CD4-positive, alpha-beta T cell (primary cell): ENCODE data around the gene B4GAT1. TPM values are rescaled to one million over a fixed set of nuclear protein-coding genes. Genes with fewer than 3 reads are reported as not detected.
"Not testable (repeated sequence)": the region's sequence is repeated elsewhere in the genome, so short reads cannot be mapped to it uniquely, and the experiment has no call there.

ENCODE experiments used
- ATAC-seq: fragments of 200-7000 bp; cut with Tn5 transposase; one replicate; pipeline ENCODE4 v1.10.0; 2022; ENCODE audit warnings: mild to moderate bottlenecking; ENCODE audit not compliant: poor library complexity
- CTCF ChIA-PET: fragments of 350-600 bp; sonication (Branson Sonifier 250); formaldehyde crosslinking; loops from one replicate; lab custom pipeline; 2021; ENCODE audit warnings: antibody characterized with exemption, inconsistent platforms; lab: Charles Lee
- POLR2A ChIA-PET: fragments of 350-600 bp; sonication (Branson Sonifier 250); formaldehyde crosslinking; loops from one replicate; lab custom pipeline; 2021; ENCODE audit warnings: antibody characterized with exemption, inconsistent platforms; lab: Charles Lee
- DNase-seq, 14 experiments: peaks; one replicate each; pipeline ENCODE4 v3.0.0-alpha.2; 2013 to 2020; ENCODE audit warnings: mixed read lengths in 2 of 14
- H3K27ac ChIP-seq, 2 donors: one replicate each; pipeline versions ENCODE4 v1.5.1 to v1.7.0; 2013; ENCODE audit warnings: low read length in 2 of 2, low read depth in 1 of 2, mild to moderate bottlenecking in 1 of 2
- H3K27me3 ChIP-seq, 2 experiments: 1 replicate in 1 of 2; 2 replicates in 1 of 2; pipeline versions ENCODE4 v1.6.1 to v1.7.0; 2013; ENCODE audit warnings: low read length in 2 of 2, control low read depth in 1 of 2, mild to moderate bottlenecking in 1 of 2, moderate library complexity in 1 of 2; ENCODE audit not compliant: insufficient read depth in 2 of 2, control insufficient read depth in 1 of 2
- H3K36me3 ChIP-seq: one replicate; pipeline ENCODE4 v1.6.1; 2013; ENCODE audit warnings: low read length, control low read depth; ENCODE audit not compliant: insufficient read depth
- H3K4me1 ChIP-seq: one replicate; pipeline ENCODE4 v1.6.1; 2013; ENCODE audit warnings: low read length, control low read depth; ENCODE audit not compliant: insufficient read depth
- H3K4me3 ChIP-seq: one replicate; pipeline ENCODE4 v1.5.1; 2013; ENCODE audit warnings: mild to moderate bottlenecking, low read length, moderate library complexity
- H3K9me3 ChIP-seq, 2 experiments: 1 replicate in 1 of 2; 2 replicates in 1 of 2; pipeline versions ENCODE4 v1.6.1 to v1.7.0; 2013; ENCODE audit warnings: low read length in 2 of 2, mild to moderate bottlenecking in 2 of 2, control low read depth in 1 of 2, moderate library complexity in 1 of 2; ENCODE audit not compliant: control insufficient read depth in 1 of 2, insufficient read depth in 1 of 2
- H3K27ac Mint-ChIP-seq: one replicate; pipeline ENCODE4 v1.8.0; 2020; ENCODE audit warnings: mixed read lengths
- H3K27me3 Mint-ChIP-seq: one replicate; pipeline ENCODE4 v1.8.0; 2021; ENCODE audit warnings: mixed read lengths
- H3K36me3 Mint-ChIP-seq: one replicate; pipeline ENCODE4 v1.8.0; 2021; ENCODE audit warnings: low read depth, mixed read lengths
- H3K4me1 Mint-ChIP-seq: one replicate; pipeline ENCODE4 v1.8.0; 2021; ENCODE audit warnings: low read depth, mixed read lengths
- H3K4me3 Mint-ChIP-seq: one replicate; pipeline ENCODE4 v1.8.0; 2020; ENCODE audit warnings: mild to moderate bottlenecking, mixed read lengths
- H3K9me3 Mint-ChIP-seq: one replicate; pipeline ENCODE4 v1.8.0; 2020; ENCODE audit warnings: mixed read lengths
- intact Hi-C, 2 experiments: fragments of 100-400 bp; cut with DNase I in 1 of 2; cut with micrococcal nuclease in 1 of 2; formaldehyde crosslinking; loops; one replicate each; pipeline versions ENCODE4 v1.15.1 to v1.9.0; 2023 to 2025; cut with DNase I, micrococcal nuclease
- total RNA-seq, 174 experiments: library from RNA in 2 of 174; stranded (reverse) in 2 of 174; gene quantifications; one replicate each; pipeline ENCODE4 v1.2.3 and lab custom pipeline; 2021 to 2026
- TF ChIP-seq, protein P1 (sequence below): fragments of 200-600 bp; IDR thresholded peaks from one replicate; pipeline ENCODE4 v1.8.0; 2022; ENCODE audit warnings: antibody characterized with exemption, mild to moderate bottlenecking

Gene B4GAT1
- total RNA-seq, 2 experiments from 2014 or later, result 1.9 to 2.0 TPM

DNA sequence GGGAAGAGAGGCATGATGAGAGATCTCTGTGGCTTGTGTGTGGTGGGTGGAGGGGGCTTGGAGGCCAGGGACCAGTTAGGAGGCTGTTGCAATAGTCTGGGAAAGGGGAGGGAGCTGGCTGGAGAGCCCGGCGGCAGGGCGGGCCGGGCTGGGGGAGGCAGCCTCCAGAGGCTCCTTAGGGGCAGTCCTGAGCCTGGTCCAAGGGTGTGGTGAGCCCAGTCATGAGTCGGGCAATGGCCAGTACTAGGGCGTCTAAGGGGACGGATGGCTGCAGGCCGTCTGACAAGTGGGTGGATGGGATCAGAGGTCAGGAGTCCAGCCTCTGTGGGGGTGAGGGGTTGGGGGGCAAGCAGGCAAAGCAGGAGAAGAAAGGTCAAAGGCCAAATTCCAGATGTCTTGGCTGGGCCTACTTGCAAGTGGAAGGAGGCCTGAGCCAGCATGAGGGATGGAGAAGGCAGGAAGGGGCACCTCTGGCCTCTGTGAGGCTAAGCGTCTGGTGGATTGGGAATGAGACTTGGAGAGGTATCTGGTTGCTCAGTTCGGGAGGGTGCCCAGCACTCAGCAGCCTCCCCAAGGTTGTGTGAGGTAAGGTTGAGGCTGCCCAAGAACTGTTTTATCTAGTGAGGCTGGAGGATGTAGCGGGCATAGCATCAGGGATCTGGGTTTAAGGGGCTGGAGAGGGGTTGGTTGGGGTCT lies 24.5 kb downstream of the B4GAT1 start:
- Mint-ChIP-seq H3K36me3 (no peaks in the 10 kb centered on the region), H3K9me3 (no peaks in the 10 kb centered on the region), H3K27me3 (no peaks in the 10 kb centered on the region), H3K4me1 (peaks cover 70% of the 10 kb centered on the region), H3K4me3 (no peak overlapping the region), H3K27ac (peak overlapping the region; percentile 3)
- Histone ChIP-seq H3K27me3 (no peaks in the 10 kb centered on the region), H3K27ac (no peak overlapping the region), H3K9me3 (no peaks in the 10 kb centered on the region), H3K4me1 (peaks cover 49% of the 10 kb centered on the region), H3K36me3 (no peaks in the 10 kb centered on the region), H3K4me3 (no peak overlapping the region)
- TF ChIP-seq, protein P1, sequence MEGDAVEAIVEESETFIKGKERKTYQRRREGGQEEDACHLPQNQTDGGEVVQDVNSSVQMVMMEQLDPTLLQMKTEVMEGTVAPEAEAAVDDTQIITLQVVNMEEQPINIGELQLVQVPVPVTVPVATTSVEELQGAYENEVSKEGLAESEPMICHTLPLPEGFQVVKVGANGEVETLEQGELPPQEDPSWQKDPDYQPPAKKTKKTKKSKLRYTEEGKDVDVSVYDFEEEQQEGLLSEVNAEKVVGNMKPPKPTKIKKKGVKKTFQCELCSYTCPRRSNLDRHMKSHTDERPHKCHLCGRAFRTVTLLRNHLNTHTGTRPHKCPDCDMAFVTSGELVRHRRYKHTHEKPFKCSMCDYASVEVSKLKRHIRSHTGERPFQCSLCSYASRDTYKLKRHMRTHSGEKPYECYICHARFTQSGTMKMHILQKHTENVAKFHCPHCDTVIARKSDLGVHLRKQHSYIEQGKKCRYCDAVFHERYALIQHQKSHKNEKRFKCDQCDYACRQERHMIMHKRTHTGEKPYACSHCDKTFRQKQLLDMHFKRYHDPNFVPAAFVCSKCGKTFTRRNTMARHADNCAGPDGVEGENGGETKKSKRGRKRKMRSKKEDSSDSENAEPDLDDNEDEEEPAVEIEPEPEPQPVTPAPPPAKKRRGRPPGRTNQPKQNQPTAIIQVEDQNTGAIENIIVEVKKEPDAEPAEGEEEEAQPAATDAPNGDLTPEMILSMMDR, result no peak
- ATAC-seq (no peak), DNase-seq (no peak)
- ChIA-PET POLR2A (no interaction called here), CTCF (interaction anchor here (1.4 kb wide), 1 partner anchor 10 kb away, joined by 3 read pairs; no protein-coding TSS in a partner anchor)
- intact Hi-C loops, result no loop called here

DNA sequence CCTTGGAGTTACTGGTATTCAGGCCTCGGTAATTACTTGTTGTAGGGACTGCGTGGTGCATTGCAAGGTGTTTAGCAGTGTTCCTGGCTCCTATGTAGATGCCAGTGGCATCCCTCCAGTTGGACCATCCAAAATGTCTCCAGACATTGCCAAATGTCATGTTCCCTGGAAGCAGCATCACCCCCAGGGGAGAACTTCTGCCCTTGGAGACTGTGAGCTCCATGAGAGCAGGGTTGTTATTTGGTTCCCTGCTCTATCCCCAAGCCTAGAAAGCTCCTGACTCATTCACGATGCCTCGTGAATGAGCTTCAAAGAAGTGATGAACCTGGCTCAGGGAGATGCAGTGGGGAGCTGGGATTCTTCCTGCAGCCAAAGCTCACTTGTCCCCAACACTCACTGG lies 25.8 kb downstream of the B4GAT1 start:
- Mint-ChIP-seq H3K27me3 (no peaks in the 10 kb centered on the region), H3K4me3 (no peak overlapping the region), H3K9me3 (no peaks in the 10 kb centered on the region), H3K4me1 (peaks cover 67% of the 10 kb centered on the region), H3K36me3 (no peaks in the 10 kb centered on the region), H3K27ac (peak overlapping the region; percentile 33)
- ATAC-seq, result no peak
- H3K27ac ChIP-seq, result no peak overlapping the region
- H3K4me3 ChIP-seq, result no peak overlapping the region
- no peaks in the 10 kb centered on the region for H3K27me3 ChIP-seq
- no peaks in the 10 kb centered on the region for H3K36me3 ChIP-seq
- no peak for DNase-seq
- H3K4me1 ChIP-seq, result peaks cover 44% of the 10 kb centered on the region
- CTCF ChIA-PET, result interaction anchor here (1.0 to 1.4 kb wide), 2 partner anchors 9 to 10 kb away, joined by 3 to 4 read pairs; no protein-coding TSS in a partner anchor
- TF ChIP-seq, protein P1, result no peak
- POLR2A ChIA-PET, result interaction anchor here (1.3 kb wide), 1 partner anchor 9 kb away, joined by 6 read pairs; no protein-coding TSS in a partner anchor
- intact Hi-C loops, result no loop called here
- H3K9me3 ChIP-seq, result no peaks in the 10 kb centered on the region

DNA sequence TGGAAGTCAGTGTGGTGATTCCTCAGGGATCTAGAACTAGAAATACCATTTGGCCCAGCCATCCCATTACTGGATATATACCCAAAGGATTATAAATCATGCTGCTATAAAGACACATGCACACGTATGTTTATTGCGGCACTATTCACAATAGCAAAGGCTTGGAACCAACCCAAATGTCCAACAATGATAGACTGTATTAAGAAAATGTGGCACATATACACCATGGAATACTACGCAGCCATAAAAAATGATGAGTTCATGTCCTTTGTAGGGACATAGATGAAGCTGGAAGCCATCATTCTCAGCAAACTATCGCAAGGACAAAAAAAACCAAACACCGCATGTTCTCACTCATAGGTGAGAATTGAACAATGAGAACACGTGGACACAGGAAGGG lies 26.7 kb downstream of the B4GAT1 start:
- CTCF ChIA-PET, H3K9me3 ChIP-seq, POLR2A ChIA-PET, H3K4me3 ChIP-seq, H3K27me3 Mint-ChIP-seq, ATAC-seq, H3K27me3 ChIP-seq, H3K36me3 ChIP-seq, H3K36me3 Mint-ChIP-seq, H3K27ac Mint-ChIP-seq, H3K9me3 Mint-ChIP-seq, DNase-seq, intact Hi-C loops, H3K27ac ChIP-seq, H3K4me3 Mint-ChIP-seq: not testable (repeated sequence)
- peaks cover 65% of the 10 kb centered on the region for H3K4me1 Mint-ChIP-seq
- peaks cover 42% of the 10 kb centered on the region for H3K4me1 ChIP-seq

DNA sequence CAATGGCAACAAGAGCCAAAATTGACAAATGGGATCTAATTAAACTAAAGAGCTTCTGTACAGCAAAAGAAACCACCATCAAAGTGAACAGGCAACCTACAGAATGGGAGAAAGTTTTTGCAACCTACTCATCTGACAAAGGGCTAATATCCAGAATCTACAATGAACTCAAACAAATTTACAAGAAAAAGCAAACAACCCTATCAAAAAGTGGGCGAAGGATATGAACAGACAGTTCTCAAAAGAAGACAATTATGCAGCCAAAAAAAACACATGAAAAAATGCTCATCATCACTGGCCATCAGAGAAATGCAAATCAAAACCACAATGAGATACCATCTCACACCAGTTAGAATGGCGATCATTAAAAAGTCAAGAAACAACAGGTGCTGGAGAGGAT lies 27.1 kb downstream of the B4GAT1 start:
- ATAC-seq, H3K27me3 Mint-ChIP-seq, DNase-seq, intact Hi-C loops, H3K27me3 ChIP-seq, H3K27ac ChIP-seq, H3K36me3 ChIP-seq, H3K9me3 Mint-ChIP-seq, H3K9me3 ChIP-seq, H3K4me3 ChIP-seq, POLR2A ChIA-PET, H3K36me3 Mint-ChIP-seq, H3K4me3 Mint-ChIP-seq: not testable (repeated sequence)
- Mint-ChIP-seq H3K4me1 (peaks cover 67% of the 10 kb centered on the region), H3K27ac (peak overlapping the region; percentile 42)
- CTCF ChIA-PET, result interaction anchor here (1.3 kb wide), 1 partner anchor 38 kb away, joined by 3 read pairs; no protein-coding TSS in a partner anchor
- H3K4me1 ChIP-seq, result peaks cover 40% of the 10 kb centered on the region
